Measurements from ENCODE around the gene PPL.
"Not testable (repeated sequence)": the region's sequence is repeated elsewhere in the genome, so short reads cannot be mapped to it uniquely, and the experiment has no call there.

The PPL gene

GRCh38 chr16:4936991-4937781 lies at the start of gene PPL:
Gene PPL, minus strand, starts transcription at chr16:4937148. Its CDS starts 103 bp downstream, at chr16:4937045.
- DNase-seq (ENCODE audit: low read depth) = no peak

DNA sequence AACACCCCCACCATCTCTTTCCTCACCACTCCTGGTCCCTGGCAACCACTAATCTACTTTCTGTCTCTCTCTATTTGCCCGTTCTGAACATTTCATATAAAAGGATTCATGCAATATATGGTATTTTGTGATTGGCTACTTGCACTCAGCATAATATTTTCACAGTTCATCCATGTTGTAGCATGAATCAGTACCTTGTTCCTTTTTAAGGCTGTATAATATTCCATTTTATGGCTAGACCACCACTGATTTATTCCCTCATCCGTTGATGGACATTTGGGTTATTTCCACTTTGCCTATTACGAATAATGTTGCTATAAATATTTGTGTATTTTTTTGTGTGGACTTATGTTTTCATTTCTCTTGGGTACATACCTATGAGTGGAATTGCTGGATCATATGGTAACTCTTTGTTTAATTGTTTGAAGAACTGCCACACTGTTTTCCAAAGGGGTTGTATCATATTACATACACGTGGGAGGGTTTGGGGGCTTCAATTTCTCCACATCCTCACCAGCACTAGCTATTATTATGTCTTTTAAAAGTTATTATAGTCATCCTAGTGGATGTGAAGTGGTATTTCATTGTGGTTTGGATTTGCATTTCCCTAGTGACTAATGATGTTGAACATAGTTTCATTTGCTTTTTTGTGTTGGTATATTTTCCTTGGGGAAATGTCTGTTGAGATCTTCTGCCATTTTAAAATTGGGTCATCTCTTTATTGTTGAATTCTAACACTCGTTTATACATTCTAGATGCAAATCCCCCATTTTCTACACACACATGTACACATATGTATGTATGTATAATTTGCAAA lies 47.4 kb upstream of the PPL start:
- no peak for DNase-seq (ENCODE audit: low read depth)

- no peak for DNase-seq (ENCODE audit: low read depth)
These were observed 45.3 kb upstream of the PPL start for GRCh38 chr16:4982056-4982867.

GRCh38 chr16:4981473-4981872 lies 44.5 kb upstream of the PPL start:
- DNase-seq (ENCODE audit: low read depth) = no peak

DNA sequence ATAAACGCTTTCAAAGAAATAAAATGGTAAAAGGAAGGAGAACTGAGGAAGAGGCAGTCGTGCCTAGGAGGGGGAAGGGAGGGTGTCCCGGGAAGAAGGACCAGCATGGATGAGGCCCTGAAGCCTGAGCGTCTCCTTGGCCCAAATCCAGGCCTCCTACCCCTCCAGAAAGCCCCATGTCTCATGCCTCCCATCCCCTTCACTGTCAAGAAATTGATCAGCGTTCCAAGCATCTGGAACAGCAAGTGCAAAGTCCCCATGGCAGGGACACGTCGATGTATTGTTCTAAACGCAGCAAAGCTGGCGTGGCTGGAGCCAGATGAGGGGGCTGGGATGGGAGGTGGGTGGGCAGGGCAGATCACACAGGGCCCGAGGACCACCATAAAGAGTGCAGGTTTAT lies 43.7 kb upstream of the PPL start:
- no peak for DNase-seq (ENCODE audit: low read depth)

DNA sequence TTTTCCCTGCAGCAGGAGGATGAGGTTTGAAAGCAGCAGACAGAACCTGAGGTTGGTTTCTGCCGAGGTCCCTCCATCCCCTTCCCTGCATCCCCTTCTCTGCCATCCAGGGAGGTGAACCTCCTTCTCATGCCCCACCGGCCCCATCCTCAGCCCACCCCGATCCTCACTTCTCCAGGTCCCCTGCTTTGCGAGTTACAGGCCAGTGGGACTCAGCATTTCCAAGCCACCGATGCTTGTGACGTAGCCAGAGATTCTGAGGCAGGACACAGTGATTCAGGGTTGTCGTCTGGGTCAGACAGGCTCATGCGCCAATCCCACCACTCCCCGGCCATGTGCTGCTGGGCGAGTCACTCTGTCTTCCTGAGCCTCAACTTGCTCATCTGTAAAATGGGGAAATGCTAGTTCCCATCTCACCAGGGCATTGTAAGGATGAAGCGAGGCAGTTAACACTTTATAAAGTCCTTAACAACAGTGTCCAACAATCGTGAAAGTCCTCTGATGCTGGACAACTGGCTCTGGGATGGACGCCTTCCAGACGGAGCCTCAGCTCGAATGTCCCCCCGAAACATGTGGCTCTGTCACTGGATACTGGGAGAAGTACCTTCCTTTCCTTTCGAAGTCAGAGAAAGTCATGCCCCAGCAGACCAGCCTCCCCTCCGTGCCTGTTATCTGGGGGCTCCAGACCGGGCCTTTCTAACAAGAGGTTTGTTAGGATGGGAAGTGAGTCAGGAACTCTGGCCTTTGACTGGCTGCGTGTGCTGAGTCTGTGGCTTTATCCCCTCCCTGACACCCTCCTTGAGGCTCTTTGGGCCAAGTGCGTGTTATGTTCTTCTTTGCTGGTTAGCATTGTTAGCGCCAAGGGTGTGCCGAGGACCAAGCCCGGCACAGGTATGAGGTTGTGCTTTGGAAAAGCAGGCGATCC lies 43.0 kb upstream of the PPL start:
- no peak for DNase-seq (ENCODE audit: low read depth)

DNA sequence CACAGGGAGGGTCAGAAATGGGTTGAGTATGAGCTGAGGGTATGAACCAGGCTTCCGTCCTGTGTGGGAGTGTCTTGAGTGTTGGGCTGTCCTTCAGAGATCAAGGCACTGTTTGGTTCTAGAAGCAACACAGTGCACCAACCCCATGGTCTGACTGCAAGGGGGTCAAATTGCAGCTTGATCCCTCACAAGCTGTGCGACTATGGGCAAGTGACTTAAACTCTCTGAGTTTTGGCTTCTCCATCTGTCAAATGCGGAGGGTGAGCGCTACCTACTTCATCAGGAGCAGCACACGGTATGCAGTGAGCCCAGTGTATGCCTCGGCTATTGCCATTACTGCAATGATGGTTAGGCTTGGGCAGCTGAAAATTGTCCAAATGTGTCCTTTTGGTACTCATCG lies 42.2 kb upstream of the PPL start:
- DNase-seq (ENCODE audit: low read depth) = no peak

DNA sequence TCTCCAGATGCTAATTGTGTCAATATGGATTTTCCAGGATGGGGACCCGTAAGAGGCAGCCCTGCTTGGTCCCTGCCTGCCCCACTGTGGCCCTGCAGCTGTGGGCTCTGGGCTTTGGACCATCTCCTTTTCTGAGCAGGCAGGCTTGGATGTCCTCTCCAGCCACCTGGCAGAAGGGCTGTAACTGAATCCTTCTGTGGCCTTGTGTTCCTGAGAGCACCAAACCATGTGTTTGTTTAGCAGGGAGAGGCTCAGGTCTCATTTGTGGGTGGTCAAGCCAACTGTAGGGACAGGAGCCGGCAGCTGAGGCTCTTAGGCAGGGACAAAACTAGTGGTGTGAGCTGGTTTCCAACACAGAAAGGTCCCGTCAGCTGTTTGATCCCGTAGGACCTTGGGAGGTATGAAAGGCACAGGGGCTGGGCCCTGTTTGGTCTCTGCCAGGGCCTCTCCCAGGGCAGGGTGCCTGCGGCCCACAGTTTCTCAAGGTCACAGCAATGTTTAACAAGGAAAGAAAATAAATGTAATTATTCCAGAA lies 39.7 kb upstream of the PPL start:
- no peak for DNase-seq (ENCODE audit: low read depth)

DNA sequence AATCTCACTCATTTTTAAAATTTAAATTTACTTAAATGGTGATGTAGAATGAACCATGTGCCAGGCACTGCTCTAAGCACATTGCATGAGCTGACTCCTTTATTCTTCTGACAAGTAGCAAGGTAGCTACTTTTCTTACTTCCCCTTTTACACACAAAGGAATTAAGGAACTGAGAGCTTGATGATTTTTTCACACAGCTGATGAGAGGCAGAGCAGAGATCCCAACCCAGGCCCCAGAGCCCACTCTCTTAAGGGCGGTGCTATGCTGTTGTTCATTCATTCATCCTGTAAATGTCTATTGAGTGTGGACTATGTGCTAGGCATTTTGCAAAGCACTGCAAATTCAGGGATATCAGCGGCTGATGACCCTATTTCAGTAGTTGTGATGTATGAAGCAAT lies 39.1 kb upstream of the PPL start:
- no peak for DNase-seq (ENCODE audit: low read depth)

GRCh38 chr16:4972938-4973587 lies 36.1 kb upstream of the PPL start:
- no peak for DNase-seq (ENCODE audit: low read depth)

DNA sequence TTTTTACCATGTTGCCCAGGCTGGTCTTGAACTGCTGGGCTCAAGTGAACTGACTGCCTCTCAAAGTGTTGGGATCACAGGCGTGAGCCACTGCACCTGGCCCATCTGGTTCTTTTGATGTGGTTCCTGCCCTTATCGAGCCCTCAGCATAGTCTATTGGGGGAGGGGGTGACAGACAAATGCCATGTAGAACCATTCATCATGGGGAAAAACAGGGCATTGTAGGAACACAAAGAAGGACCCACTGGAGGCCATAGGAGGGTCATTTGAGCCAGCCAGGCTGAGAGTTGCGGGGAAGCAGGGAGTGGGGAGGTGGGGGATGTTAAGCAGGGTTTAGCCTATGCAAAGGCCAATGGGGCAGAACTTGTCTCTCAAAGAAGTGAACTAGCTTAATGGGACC lies 33.1 kb upstream of the PPL start:
- no peak for DNase-seq (ENCODE audit: low read depth)

DNA sequence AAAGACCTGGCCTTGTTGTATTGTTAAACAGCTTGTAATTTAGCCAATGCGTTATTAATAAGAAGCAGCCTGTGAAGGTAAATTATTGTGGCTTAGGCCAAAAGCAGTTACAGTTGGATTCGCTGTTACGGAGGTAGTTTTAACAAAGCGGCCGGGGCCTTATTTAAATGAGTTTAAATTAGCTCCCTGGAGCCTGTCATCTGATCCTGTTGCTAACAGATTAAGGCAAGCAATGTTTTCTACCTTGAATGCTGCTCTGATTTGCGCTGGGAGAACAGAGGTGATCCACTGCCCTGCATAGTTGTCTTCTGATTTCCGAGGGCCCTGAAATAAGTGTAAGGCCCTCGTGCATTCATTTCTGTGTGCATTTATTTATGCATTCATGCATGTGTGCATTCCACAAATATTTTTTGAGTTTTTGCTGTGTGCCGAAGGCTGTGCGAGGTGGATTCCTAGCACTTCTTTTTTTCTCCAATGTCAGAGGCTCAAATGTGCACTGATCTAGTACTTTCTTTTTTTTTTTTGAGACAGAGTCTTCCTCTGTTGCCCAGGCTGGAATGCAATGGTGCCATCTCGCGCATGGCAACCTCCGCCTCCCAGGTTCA lies 32.0 kb upstream of the PPL start:
- DNase-seq (ENCODE audit: low read depth) = no peak

DNA sequence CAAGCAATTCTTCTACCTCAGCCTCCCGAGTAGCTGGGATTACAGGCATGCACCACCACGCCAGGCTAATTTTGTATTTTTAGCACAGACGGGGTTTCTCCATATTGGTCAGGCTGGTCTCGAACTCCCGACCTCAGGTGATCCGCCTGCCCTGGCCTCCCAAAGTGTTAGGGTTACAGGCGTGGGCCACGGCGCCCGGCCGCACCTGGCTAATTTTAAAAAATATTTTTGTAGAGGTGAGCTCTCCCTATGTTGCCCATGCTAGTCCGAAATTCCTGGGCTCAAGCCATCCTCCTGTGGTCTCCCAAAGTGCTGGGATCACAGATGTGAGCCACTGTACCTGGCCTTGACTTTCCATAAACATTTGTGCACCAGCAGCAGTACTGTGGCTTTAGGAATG lies 31.3 kb upstream of the PPL start:
- not testable (repeated sequence) for DNase-seq (ENCODE audit: low read depth)

DNA sequence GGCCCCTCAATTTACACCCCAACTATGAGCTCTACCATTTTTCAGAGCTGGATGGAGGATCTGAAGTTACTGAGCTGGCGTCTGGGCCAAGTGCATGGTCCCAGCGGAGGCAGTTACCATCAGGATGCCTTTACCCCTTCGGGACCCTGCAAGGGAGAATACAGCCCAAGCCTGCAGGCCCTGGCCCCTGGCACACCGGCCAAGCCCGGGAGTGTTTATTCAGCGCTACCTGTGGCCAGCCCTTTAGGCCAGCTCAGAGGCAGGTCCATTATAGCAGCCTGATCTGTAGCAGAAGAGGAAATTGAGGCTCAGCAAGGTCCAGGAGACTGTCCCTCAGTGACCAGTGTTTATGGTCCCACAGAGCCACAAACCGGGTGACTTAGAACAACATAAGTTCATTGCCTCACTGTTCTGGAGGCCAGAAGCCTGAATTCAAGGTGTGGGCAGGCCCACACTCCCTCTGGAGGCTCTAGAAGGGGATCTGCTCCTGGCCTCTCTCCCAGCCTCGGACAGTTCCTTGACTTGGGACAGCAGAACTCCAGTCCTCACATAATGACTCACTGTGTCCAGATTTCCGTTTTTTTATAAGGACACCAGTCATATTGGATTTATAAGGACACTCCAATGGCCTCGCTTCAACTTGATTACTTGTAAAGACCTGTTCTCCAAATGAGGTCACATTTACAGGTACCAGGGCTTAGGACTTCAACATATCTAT lies 29.9 kb upstream of the PPL start:
- DNase-seq (ENCODE audit: low read depth) = no peak

DNA sequence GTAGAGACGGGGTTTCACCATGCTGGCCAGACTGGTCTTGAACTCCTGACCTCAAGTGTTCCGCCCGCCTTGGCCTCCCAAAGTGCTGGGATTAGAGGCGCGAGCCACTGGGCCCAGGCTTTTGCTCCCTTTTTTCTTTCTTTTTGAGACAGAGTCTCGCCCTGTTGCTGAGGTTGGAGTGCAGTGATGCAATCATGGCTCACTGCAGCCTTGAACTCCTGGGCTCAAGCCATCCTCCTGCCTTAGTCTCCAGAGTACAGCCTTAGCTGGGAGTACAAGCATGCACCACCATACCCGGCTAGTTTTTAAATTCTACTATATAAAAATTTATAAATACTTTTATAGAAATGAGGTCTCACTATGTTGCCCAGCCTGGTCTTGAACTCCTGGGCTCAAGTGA lies 26.6 kb upstream of the PPL start:
- not testable (repeated sequence) for DNase-seq (ENCODE audit: low read depth)

DNA sequence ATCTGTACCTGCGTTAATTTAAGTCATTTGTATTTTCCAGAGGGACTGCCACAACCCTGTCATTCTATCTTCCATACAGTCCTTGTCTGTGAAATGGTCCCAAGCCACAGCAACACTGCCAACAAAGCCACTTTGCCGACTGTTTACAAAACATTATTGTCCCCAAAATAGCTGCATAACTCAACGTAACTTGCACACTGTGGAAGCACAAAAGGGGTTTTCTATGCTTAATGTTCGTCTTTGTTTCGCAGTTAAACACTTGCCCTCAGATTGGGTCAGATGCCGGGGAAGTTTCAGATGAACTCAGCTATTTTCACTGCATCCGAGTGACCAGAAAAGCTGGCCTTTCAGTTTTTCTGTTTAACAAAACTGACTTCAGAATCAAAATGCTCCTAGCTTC lies 25.8 kb upstream of the PPL start:
- no peak for DNase-seq (ENCODE audit: low read depth)

DNA sequence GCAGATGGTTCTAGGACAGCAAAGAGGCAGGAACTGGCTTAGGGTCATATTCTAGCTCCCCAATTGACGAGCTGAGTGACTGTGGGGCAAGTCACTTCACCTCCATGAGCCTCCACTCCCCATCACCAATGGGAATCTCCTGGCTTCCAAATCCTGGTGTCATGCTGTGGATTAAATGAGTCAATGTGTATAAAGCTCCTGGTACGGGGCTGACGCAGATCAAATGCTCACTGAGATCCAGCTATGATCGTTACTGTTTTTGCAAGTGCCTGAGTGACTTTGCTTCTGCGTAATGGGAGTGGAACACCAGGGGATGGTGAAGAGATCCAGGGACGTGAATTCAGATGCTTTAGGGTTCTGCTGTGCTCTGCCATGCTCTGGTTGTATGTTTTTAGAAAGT lies 23.6 kb upstream of the PPL start:
- no peak for DNase-seq (ENCODE audit: low read depth)

- no peak for DNase-seq (ENCODE audit: low read depth)
These were observed 21.8 kb upstream of the PPL start for GRCh38 chr16:4958510-4959438.
